IMR-90 (cell line): ENCODE data around the gene ADCYAP1R1. TPM values are rescaled to one million over a fixed set of nuclear protein-coding genes. Genes with fewer than 3 reads are reported as not detected.

Source experiments
- ATAC-seq: fragments of 200-7000 bp; cut with Tn5 transposase; 2 replicates; pipeline ENCODE4 v1.9.1; 2020; ENCODE audit warnings: low read depth, mild to moderate bottlenecking, moderate library complexity
- BruUV-seq: library from RNA; stranded (reverse); fragments of 400-500 nt; replicated peaks from 2 replicates; lab custom pipeline; 2021; lab: Mats Ljungman, UMichigan
- CTCF ChIA-PET: fragments of 300-600 bp; formaldehyde crosslinking; extraction: SDS; loops from one replicate; lab custom pipeline; 2021; ENCODE audit warnings: antibody characterized with exemption; lab: Yijun Ruan, JAX
- POLR2A ChIA-PET: fragments of 300-600 bp; sonication (Branson Sonifier 250); formaldehyde crosslinking; loops from one replicate; lab custom pipeline; 2022; ENCODE audit warnings: antibody characterized with exemption; ENCODE audit not compliant: unreplicated experiment; lab: Charles Lee
- DNase-seq: peaks from one replicate; pipeline ENCODE4 v3.0.0; 2013
- H2AFZ ChIP-seq: replicated peaks from 2 replicates; pipeline ENCODE3; 2013; ENCODE audit warnings: low read length, mild to moderate bottlenecking; ENCODE audit not compliant: poor library complexity
- H2AK5ac ChIP-seq: 2 replicates; pipeline ENCODE4 v1.6.1; 2013; ENCODE audit warnings: low read depth, low read length, inconsistent platforms
- H2AK9ac ChIP-seq: replicated peaks from 2 replicates; pipeline ENCODE3; 2013; ENCODE audit warnings: mild to moderate bottlenecking, low read depth, low read length, moderate library complexity; ENCODE audit not compliant: poor library complexity
- H2BK120ac ChIP-seq: 2 replicates; pipeline ENCODE4 v1.6.1; 2013; ENCODE audit warnings: low read depth, low read length, inconsistent platforms
- H2BK15ac ChIP-seq: 3 replicates; pipeline ENCODE4 v1.6.1; 2013; ENCODE audit warnings: low read depth, low read length, inconsistent platforms
- H2BK20ac ChIP-seq: 2 replicates; pipeline ENCODE4 v1.6.1; 2013; ENCODE audit warnings: low read depth, mild to moderate bottlenecking, inconsistent platforms, low read length, moderate library complexity
- H2BK5ac ChIP-seq: 2 replicates; pipeline ENCODE4 v1.6.1; 2013; ENCODE audit warnings: mild to moderate bottlenecking, low read depth, low read length, inconsistent platforms; ENCODE audit not compliant: poor library complexity, severe bottlenecking
- H3K14ac ChIP-seq: replicated peaks from 2 replicates; pipeline ENCODE4 v1.6.1; 2013; ENCODE audit warnings: low read depth, low read length, inconsistent platforms
- H3K18ac ChIP-seq: 2 replicates; pipeline ENCODE4 v1.6.1; 2013; ENCODE audit warnings: low read depth, low read length, control low read depth
- H3K23ac ChIP-seq: 2 replicates; pipeline ENCODE4 v1.6.1; 2013; ENCODE audit warnings: low read depth, low read length, inconsistent platforms
- H3K27ac ChIP-seq: 2 replicates; pipeline ENCODE4 v1.5.1; 2013; ENCODE audit warnings: mild to moderate bottlenecking, control low read depth, low read length; ENCODE audit not compliant: insufficient read depth
- H3K27me3 ChIP-seq: 2 replicates; pipeline ENCODE4 v1.6.1; 2013; ENCODE audit warnings: low read length; ENCODE audit not compliant: control insufficient read depth, insufficient read depth
- H3K36me3 ChIP-seq: 2 replicates; pipeline ENCODE4 v1.6.1; 2013; ENCODE audit warnings: low read length, mixed read lengths; ENCODE audit not compliant: control insufficient read depth, insufficient read depth
- H3K4ac ChIP-seq: 2 replicates; pipeline ENCODE4 v1.6.1; 2013; ENCODE audit warnings: low read depth, low read length, inconsistent platforms
- H3K4me1 ChIP-seq: 2 replicates; pipeline ENCODE4 v1.6.1; 2013; ENCODE audit warnings: low read length, mixed read lengths; ENCODE audit not compliant: control insufficient read depth, insufficient read depth
- H3K4me2 ChIP-seq: 2 replicates; pipeline ENCODE4 v1.6.1; 2013; ENCODE audit warnings: low read depth, mild to moderate bottlenecking, control low read depth, low read length, moderate library complexity
- H3K4me3 ChIP-seq: 2 replicates; pipeline ENCODE4 v1.5.1; 2013; ENCODE audit warnings: low read depth, mild to moderate bottlenecking, control low read depth, low read length, moderate library complexity; ENCODE audit not compliant: insufficient read depth
- H3K56ac ChIP-seq: 2 replicates; pipeline ENCODE4 v1.6.1; 2013; ENCODE audit warnings: low read length, inconsistent platforms; ENCODE audit not compliant: insufficient read depth; ENCODE audit errors: extremely low read depth
- H3K79me1 ChIP-seq, 2 experiments: 2 replicates each; pipeline ENCODE4 v1.6.1; 2013; ENCODE audit warnings: low read length in 2 of 2, inconsistent platforms in 1 of 2, low read depth in 1 of 2
- H3K9ac ChIP-seq: 2 replicates; pipeline ENCODE4 v1.6.1; 2013; ENCODE audit warnings: low read depth, low read length, control low read depth
- H3K9me1 ChIP-seq: 2 replicates; pipeline ENCODE4 v1.6.1; 2013; ENCODE audit warnings: low read length, inconsistent platforms; ENCODE audit not compliant: insufficient read depth
- H3K9me3 ChIP-seq: 2 replicates; pipeline ENCODE4 v1.6.1; 2013; ENCODE audit warnings: low read length; ENCODE audit not compliant: control insufficient read depth, insufficient read depth
- H4K20me1 ChIP-seq: 2 replicates; pipeline ENCODE4 v1.6.1; 2013; ENCODE audit warnings: low read length, inconsistent platforms; ENCODE audit not compliant: insufficient read depth
- H4K5ac ChIP-seq: 2 replicates; pipeline ENCODE4 v1.6.1; 2013; ENCODE audit warnings: mild to moderate bottlenecking, low read depth, low read length, control low read depth
- H4K8ac ChIP-seq, 2 experiments: 2 replicates each; pipeline ENCODE4 v1.6.1; 2013; ENCODE audit warnings: low read depth in 2 of 2, low read length in 2 of 2, control low read depth in 1 of 2, inconsistent platforms in 1 of 2
- H4K91ac ChIP-seq: 2 replicates; pipeline ENCODE4 v1.6.1; 2013; ENCODE audit warnings: low read depth, low read length, inconsistent platforms; ENCODE audit not compliant: insufficient read depth
- BHLHE40 ChIP-seq: fragments of 150-350 bp; IDR thresholded peaks from 2 replicates; pipeline ENCODE4 v1.6.1; 2016; ENCODE audit warnings: mild to moderate bottlenecking, low read depth, low read length
- CEBPB ChIP-seq: IDR thresholded peaks from 2 replicates; pipeline ENCODE4 v1.6.1; 2012; ENCODE audit warnings: low read depth, low read length, improper control_type of control experiment
- CHD1 ChIP-seq: IDR thresholded peaks from 2 replicates; pipeline ENCODE4 v1.6.1; 2012; ENCODE audit warnings: low read depth, low read length, improper control_type of control experiment
- FOS ChIP-seq: fragments of 150-350 bp; IDR thresholded peaks from 2 replicates; pipeline ENCODE4 v1.6.1; 2016; ENCODE audit warnings: low read depth, low read length
- MAFK ChIP-seq: IDR thresholded peaks from 2 replicates; pipeline ENCODE4 v1.6.1; 2012; ENCODE audit warnings: low read depth, low read length, improper control_type of control experiment
- MXI1 ChIP-seq: IDR thresholded peaks from 2 replicates; pipeline ENCODE4 v1.6.1; 2012; ENCODE audit warnings: low read depth, mild to moderate bottlenecking, low read length, moderate library complexity, borderline replicate concordance
- NFE2L2 ChIP-seq: fragments of 150-350 bp; IDR thresholded peaks from 2 replicates; pipeline ENCODE4 v1.6.1; 2016; ENCODE audit warnings: low read depth, mild to moderate bottlenecking, low read length
- POLR2A ChIP-seq: IDR thresholded peaks from 2 replicates; pipeline ENCODE4 v1.6.1; 2012; ENCODE audit warnings: mild to moderate bottlenecking, low read depth, low read length
- RAD21 ChIP-seq: IDR thresholded peaks from 2 replicates; pipeline ENCODE4 v1.6.1; 2012; ENCODE audit warnings: low read length, improper control_type of control experiment
- RCOR1 ChIP-seq: IDR thresholded peaks from 2 replicates; pipeline ENCODE4 v1.6.1; 2012; ENCODE audit warnings: mild to moderate bottlenecking, low read length, improper control_type of control experiment; ENCODE audit not compliant: insufficient replicate concordance
- RFX5 ChIP-seq: IDR thresholded peaks from 2 replicates; pipeline ENCODE4 v1.8.0; 2012; ENCODE audit warnings: low read depth, mild to moderate bottlenecking, low read length, moderate library complexity
- SMC3 ChIP-seq: fragments of 150-350 bp; IDR thresholded peaks from 2 replicates; pipeline ENCODE4 v1.6.1; 2016; ENCODE audit warnings: low read depth, mild to moderate bottlenecking, antibody characterized with exemption, low read length, moderate library complexity
- WGBS, 2 experiments: methylation state at CpG; one replicate each; pipeline versions ENCODE4 v1.1.5 to v1.1.7; 2013; ENCODE audit warnings: missing lambda C conversion rate in 2 of 2; ENCODE audit not compliant: insufficient read length in 1 of 2; ENCODE audit errors: extremely low coverage in 2 of 2; 5-methylcytosine and 5-hydroxymethylcytosine counted together
- dilution Hi-C: fragments of 300-500 bp; cut with HindIII; formaldehyde crosslinking; loops from one replicate; pipeline ENCODE4 v1.14.3; 2018; ENCODE audit warnings: low sequenced_read_pairs; ENCODE audit not compliant: unreplicated experiment
- in situ Hi-C: fragments of 300-500 bp; cut with MboI; formaldehyde crosslinking; loops from 3 replicates; pipeline ENCODE4 v1.14.3; 2019; ENCODE audit warnings: low sequenced_read_pairs, inconsistent platforms, mixed read lengths
- intact Hi-C: fragments of 100-400 bp; cut with micrococcal nuclease; formaldehyde crosslinking; loops from 2 replicates; pipeline ENCODE4 v1.10.0; 2022
- polyA plus RNA-seq, 3 experiments: library from polyadenylated mRNA; depleted of rRNA; stranded (reverse); fragments of >200 nt; gene quantifications; 2 replicates each; pipeline ENCODE4 v1.2.3, GENCODE V29; 2012; ENCODE audit warnings: low replicate concordance in 1 of 3
- total RNA-seq: library from RNA; depleted of rRNA; stranded (reverse); fragments of >200 nt; gene quantifications from 2 replicates; pipeline ENCODE4 v1.2.3, GENCODE V29; 2012
- TF ChIP-seq, protein P1 (sequence below): fragments of 150-350 bp; IDR thresholded peaks from 2 replicates; pipeline ENCODE4 v1.6.1; 2017; ENCODE audit warnings: mild to moderate bottlenecking, antibody characterized with exemption, low read length, low read depth
- TF ChIP-seq, protein P2 (sequence below): conservative IDR thresholded peaks from 2 replicates; pipeline ENCODE4 v1.5.1; 2012; ENCODE audit warnings: mild to moderate bottlenecking, low read depth, low read length, improper control_type of control experiment
- TF ChIP-seq, protein P3 (sequence below): fragments of 150-350 bp; IDR thresholded peaks from 2 replicates; pipeline ENCODE4 v1.6.1; 2016; ENCODE audit warnings: low read depth, mild to moderate bottlenecking, low read length, moderate library complexity, borderline replicate concordance

ADCYAP1R1 gene
- total and polyA plus RNA-seq, 2 of the 4 experiments (the other 2 are of a cell fraction), result not detected

DNA sequence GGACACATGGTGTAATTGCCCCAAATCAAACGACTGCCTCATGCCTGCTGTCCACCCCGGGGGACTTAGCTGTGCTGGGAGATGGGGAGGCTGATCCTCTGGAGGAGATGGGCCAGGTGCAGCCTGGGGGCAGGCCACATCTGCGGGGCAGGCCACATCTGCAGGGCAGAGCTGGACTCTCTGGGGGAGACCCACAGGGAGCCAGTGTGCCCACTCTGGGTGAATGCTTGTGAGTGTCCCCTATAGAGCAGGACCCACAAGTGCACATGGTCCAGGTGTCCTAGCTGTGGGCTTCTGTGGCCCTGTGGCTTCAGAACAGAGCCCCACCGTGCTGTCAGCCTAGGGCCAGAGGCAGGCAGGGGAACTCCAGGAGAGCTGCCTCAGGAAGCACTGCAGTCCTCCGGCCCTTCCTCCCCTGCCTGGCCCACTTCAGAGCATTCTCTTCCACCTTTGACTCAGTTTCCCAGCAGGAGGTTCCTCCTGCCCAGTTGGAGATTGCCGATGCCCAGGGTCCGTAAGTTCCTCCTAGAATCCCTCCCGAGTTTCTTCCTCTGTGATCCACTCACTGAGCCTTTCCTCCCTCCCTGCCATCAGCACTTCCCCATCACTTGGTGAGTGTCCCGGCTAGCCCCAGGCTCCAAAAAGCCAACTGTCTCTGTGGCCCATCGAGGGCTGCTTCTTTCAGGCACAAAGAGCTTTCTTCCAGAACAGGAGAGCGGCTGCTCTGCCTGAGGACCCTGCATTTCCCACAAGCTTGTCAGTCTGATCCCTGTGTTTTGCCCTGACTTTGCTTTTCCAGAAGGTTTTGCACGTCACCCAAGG is 50.3 kb downstream of the ADCYAP1R1 start:
- H3K27ac ChIP-seq, result no peak overlapping the region
- H3K14ac ChIP-seq, result no peak overlapping the region
- dilution Hi-C loops (no loop called here), in situ Hi-C loops (no loop called here), intact Hi-C loops (no loop called here)
- no peaks in the 10 kb centered on the region for H3K79me1 ChIP-seq
- no peak overlapping the region for H4K8ac ChIP-seq
- WGBS, 2 experiments, result 65% methylated on average over 5 of the region's 12 CpGs; no CpG with 5 or more reads in 1 of the 2 experiments
- no peak overlapping the region for H3K23ac ChIP-seq
- H3K4me3 ChIP-seq, result no peak overlapping the region
- no peak for ATAC-seq
- H2BK15ac ChIP-seq, result no peak overlapping the region
- no TSS peak for BruUV-seq
- no peak overlapping the region for H2BK5ac ChIP-seq
- no peak overlapping the region for H4K5ac ChIP-seq
- POLR2A ChIA-PET, result no interaction called here
- no peaks in the 10 kb centered on the region for H3K4me1 ChIP-seq
- H2BK20ac ChIP-seq, result no peak overlapping the region
- no peak overlapping the region for H3K18ac ChIP-seq
- H3K27me3 ChIP-seq, result peaks cover 8% of the 10 kb centered on the region
- no peak overlapping the region for H2AK5ac ChIP-seq
- no peak overlapping the region for H2AFZ ChIP-seq
- CTCF ChIA-PET, result no interaction called here
- H2AK9ac ChIP-seq, result no peak overlapping the region
- H3K4ac ChIP-seq, result no peak overlapping the region
- no peaks in the 10 kb centered on the region for H3K9me1 ChIP-seq
- no peak overlapping the region for H3K4me2 ChIP-seq
- no peaks in the 10 kb centered on the region; the same call in 1 of the 2 replicates for H4K20me1 ChIP-seq
- no peak for DNase-seq
- H3K9ac ChIP-seq, result no peak overlapping the region
- H3K56ac ChIP-seq, result no peak overlapping the region
- H4K91ac ChIP-seq, result no peak overlapping the region
- no peaks in the 10 kb centered on the region for H3K9me3 ChIP-seq
- H2BK120ac ChIP-seq, result no peak overlapping the region
- no peaks in the 10 kb centered on the region for H3K36me3 ChIP-seq
- no peak for TF ChIP-seq CEBPB
- TF ChIP-seq NFE2L2, result no peak
- no peak for TF ChIP-seq RAD21
- TF ChIP-seq, protein P1, sequence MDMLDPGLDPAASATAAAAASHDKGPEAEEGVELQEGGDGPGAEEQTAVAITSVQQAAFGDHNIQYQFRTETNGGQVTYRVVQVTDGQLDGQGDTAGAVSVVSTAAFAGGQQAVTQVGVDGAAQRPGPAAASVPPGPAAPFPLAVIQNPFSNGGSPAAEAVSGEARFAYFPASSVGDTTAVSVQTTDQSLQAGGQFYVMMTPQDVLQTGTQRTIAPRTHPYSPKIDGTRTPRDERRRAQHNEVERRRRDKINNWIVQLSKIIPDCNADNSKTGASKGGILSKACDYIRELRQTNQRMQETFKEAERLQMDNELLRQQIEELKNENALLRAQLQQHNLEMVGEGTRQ, result no peak
- no peak for TF ChIP-seq MAFK
- TF ChIP-seq, protein P2, sequence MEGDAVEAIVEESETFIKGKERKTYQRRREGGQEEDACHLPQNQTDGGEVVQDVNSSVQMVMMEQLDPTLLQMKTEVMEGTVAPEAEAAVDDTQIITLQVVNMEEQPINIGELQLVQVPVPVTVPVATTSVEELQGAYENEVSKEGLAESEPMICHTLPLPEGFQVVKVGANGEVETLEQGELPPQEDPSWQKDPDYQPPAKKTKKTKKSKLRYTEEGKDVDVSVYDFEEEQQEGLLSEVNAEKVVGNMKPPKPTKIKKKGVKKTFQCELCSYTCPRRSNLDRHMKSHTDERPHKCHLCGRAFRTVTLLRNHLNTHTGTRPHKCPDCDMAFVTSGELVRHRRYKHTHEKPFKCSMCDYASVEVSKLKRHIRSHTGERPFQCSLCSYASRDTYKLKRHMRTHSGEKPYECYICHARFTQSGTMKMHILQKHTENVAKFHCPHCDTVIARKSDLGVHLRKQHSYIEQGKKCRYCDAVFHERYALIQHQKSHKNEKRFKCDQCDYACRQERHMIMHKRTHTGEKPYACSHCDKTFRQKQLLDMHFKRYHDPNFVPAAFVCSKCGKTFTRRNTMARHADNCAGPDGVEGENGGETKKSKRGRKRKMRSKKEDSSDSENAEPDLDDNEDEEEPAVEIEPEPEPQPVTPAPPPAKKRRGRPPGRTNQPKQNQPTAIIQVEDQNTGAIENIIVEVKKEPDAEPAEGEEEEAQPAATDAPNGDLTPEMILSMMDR, result no peak
- no peak for TF ChIP-seq RFX5
- TF ChIP-seq SMC3, result no peak
- no peak for TF ChIP-seq POLR2A
- no peak for TF ChIP-seq RCOR1
- TF ChIP-seq, protein P3, sequence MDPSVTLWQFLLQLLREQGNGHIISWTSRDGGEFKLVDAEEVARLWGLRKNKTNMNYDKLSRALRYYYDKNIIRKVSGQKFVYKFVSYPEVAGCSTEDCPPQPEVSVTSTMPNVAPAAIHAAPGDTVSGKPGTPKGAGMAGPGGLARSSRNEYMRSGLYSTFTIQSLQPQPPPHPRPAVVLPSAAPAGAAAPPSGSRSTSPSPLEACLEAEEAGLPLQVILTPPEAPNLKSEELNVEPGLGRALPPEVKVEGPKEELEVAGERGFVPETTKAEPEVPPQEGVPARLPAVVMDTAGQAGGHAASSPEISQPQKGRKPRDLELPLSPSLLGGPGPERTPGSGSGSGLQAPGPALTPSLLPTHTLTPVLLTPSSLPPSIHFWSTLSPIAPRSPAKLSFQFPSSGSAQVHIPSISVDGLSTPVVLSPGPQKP, result no peak
- no peak for TF ChIP-seq BHLHE40
- no peak for TF ChIP-seq MXI1
- no peak for TF ChIP-seq FOS
- no peak for TF ChIP-seq CHD1
